RWPE2 (cell line): Measurements from ENCODE around the gene HIGD1A.

Experiments used
- ATAC-seq: fragments of 200-7000 bp; cut with Tn5 transposase; 3 replicates; pipeline ENCODE4 v1.9.1; 2021; ENCODE audit warnings: low read depth
- DNase-seq: peaks from one replicate; pipeline ENCODE4 v3.0.0-alpha.2; 2020; ENCODE audit warnings: low spot score
- H3K27ac ChIP-seq: fragments of 450-650 bp; 2 replicates; pipeline ENCODE4 v1.5.1; 2017; ENCODE audit warnings: mild to moderate bottlenecking; ENCODE audit not compliant: poor library complexity, severe bottlenecking
- H3K27me3 ChIP-seq: fragments of 250-450 bp; sonication (Bioruptor Pico); 2 replicates; pipeline ENCODE4 v1.5.1; 2021; ENCODE audit warnings: mild to moderate bottlenecking, moderate library complexity; ENCODE audit not compliant: insufficient read depth, poor library complexity, severe bottlenecking
- H3K36me3 ChIP-seq: fragments of 250-450 bp; sonication (Bioruptor Pico); 2 replicates; pipeline ENCODE4 v1.5.1; 2020; ENCODE audit warnings: low read depth, mild to moderate bottlenecking, moderate library complexity
- H3K4me1 ChIP-seq: fragments of 250-450 bp; sonication (Bioruptor Pico); 2 replicates; pipeline ENCODE4 v1.5.1; 2021; ENCODE audit warnings: mild to moderate bottlenecking, moderate library complexity; ENCODE audit not compliant: insufficient read depth, poor library complexity, severe bottlenecking
- H3K4me3 ChIP-seq: fragments of 250-450 bp; sonication (Bioruptor Pico); 2 replicates; pipeline ENCODE4 v1.5.1; 2021; ENCODE audit warnings: mild to moderate bottlenecking, moderate library complexity; ENCODE audit not compliant: severe bottlenecking
- H3K9me3 ChIP-seq: fragments of 250-450 bp; sonication (Bioruptor Pico); 2 replicates; pipeline ENCODE4 v1.5.1; 2021; ENCODE audit warnings: mild to moderate bottlenecking, moderate library complexity; ENCODE audit not compliant: severe bottlenecking
- TF ChIP-seq, protein P1 (sequence below): fragments of 450-650 bp; IDR thresholded peaks from one replicate; pipeline ENCODE4 v1.5.1; 2017; ENCODE audit warnings: mild to moderate bottlenecking, moderate library complexity; ENCODE audit not compliant: poor library complexity, severe bottlenecking

HIGD1A gene

DNA sequence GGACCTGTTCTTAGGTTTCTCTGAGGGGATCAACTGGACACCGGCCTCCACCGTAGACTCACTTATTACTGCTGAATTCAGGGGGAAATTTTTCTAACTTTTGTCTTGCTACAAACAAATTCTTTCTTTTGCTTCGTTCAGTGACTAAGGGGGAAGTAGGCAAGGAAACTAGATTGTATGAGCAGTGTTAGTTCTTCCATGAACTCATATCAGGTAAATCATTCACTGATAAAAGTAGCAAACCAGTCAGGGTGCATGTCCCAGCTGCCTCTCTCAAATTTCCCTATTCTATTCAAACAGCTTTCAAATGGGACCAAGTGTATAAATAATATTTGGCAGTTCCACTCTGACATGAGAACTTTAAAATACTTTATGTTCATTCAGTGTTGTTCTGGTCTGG, 23.9 kb downstream of the HIGD1A start:
- no peaks in the 10 kb centered on the region for H3K9me3 ChIP-seq
- no peak overlapping the region for H3K4me3 ChIP-seq
- ATAC-seq (no peak), DNase-seq (no peak)
- TF ChIP-seq, protein P1, sequence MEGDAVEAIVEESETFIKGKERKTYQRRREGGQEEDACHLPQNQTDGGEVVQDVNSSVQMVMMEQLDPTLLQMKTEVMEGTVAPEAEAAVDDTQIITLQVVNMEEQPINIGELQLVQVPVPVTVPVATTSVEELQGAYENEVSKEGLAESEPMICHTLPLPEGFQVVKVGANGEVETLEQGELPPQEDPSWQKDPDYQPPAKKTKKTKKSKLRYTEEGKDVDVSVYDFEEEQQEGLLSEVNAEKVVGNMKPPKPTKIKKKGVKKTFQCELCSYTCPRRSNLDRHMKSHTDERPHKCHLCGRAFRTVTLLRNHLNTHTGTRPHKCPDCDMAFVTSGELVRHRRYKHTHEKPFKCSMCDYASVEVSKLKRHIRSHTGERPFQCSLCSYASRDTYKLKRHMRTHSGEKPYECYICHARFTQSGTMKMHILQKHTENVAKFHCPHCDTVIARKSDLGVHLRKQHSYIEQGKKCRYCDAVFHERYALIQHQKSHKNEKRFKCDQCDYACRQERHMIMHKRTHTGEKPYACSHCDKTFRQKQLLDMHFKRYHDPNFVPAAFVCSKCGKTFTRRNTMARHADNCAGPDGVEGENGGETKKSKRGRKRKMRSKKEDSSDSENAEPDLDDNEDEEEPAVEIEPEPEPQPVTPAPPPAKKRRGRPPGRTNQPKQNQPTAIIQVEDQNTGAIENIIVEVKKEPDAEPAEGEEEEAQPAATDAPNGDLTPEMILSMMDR, result no peak
- peaks cover 27% of the 10 kb centered on the region for H3K4me1 ChIP-seq
- H3K27ac ChIP-seq, result peak overlapping the region; percentile 76
- no peaks in the 10 kb centered on the region for H3K27me3 ChIP-seq
- peaks cover 20% of the 10 kb centered on the region for H3K36me3 ChIP-seq

DNA sequence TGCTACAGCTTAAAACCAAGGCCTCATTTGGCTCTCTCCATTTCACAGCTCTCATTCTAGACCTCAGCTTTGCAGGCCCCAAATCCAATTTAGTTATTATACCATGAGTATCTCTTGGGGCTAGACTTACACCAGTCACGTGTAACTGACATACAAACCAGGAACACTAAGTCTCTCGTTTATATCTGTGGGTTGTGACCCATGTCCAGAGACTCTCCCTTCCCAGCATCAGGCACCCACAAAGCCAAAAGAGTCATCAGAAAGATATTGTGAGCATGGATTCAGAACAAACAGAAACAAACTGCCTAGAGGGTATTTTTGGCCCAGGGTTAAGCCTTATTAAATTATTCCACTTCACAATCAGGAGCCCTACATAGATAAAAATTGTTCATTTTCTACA, 25.6 kb downstream of the HIGD1A start:
- peak; percentile 20; the same call in 2 of the 3 replicates for ATAC-seq
- no peak for DNase-seq
- no peaks in the 10 kb centered on the region for H3K9me3 ChIP-seq
- peak overlapping the region; percentile 76 for H3K27ac ChIP-seq
- TF ChIP-seq, protein P1, result no peak
- H3K27me3 ChIP-seq, result no peaks in the 10 kb centered on the region
- peaks cover 10% of the 10 kb centered on the region; the same call in 1 of the 2 replicates for H3K36me3 ChIP-seq
- H3K4me3 ChIP-seq, result no peak overlapping the region
- H3K4me1 ChIP-seq, result peaks cover 18% of the 10 kb centered on the region

DNA sequence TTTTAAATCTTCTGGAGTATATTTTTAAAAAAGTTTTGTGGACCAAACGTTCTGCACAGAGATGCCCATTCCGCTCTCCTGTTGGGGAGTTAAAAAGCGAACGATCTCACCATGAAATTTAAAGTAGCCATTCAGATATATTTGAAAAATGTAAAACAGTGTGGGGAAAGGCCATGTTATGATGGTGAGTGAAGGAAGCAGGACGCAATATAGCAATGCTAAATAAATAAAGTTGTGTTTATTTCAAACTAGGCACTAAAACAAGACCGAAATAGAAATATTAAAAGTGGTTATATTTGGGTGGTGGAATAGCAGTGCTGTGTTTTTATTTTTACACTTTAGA, 30.9 kb downstream of the HIGD1A start:
- no peak for DNase-seq
- Histone ChIP-seq H3K9me3 (no peaks in the 10 kb centered on the region), H3K27me3 (no peaks in the 10 kb centered on the region), H3K4me1 (peaks cover 3% of the 10 kb centered on the region), H3K27ac (no peak overlapping the region), H3K4me3 (peak overlapping the region; percentile 32), H3K36me3 (no peaks in the 10 kb centered on the region)
- no peak; the same call in 2 of the 3 replicates for ATAC-seq
- TF ChIP-seq, protein P1, result no peak

GRCh38 chr3:42772670-42773408, 31.5 kb downstream of the HIGD1A start, which contains the start of gene CCDC13:
Gene CCDC13 (minus strand): TSS chr3:42773253. CDS start chr3:42758345, 14,908 bp downstream.
- DNase-seq (peak; percentile 82), ATAC-seq (peak; percentile 85)
- Histone ChIP-seq H3K4me3 (peak within 1 kb of the TSS; percentile 32), H3K36me3 (no peaks in the 10 kb centered on the region), H3K4me1 (no peaks in the 10 kb centered on the region), H3K27me3 (no peaks in the 10 kb centered on the region), H3K27ac (no peak within 1 kb of the TSS), H3K9me3 (no peaks in the 10 kb centered on the region)
- TF ChIP-seq, protein P1, result no peak

GRCh38 chr3:42771271-42771670, 33.0 kb downstream of the HIGD1A start:
- Histone ChIP-seq H3K27me3 (no peaks in the 10 kb centered on the region), H3K4me1 (no peaks in the 10 kb centered on the region), H3K4me3 (no peak overlapping the region), H3K9me3 (no peaks in the 10 kb centered on the region), H3K36me3 (no peaks in the 10 kb centered on the region), H3K27ac (no peak overlapping the region)
- ATAC-seq (peak; percentile 24; the same call in 1 of the 3 replicates), DNase-seq (no peak)
- TF ChIP-seq, protein P1, result no peak
